Ureter (tissue), 1 donor: ENCODE measurements around the gene SNRNP70. TPM values are rescaled to one million over a fixed set of nuclear protein-coding genes. Genes with fewer than 3 reads are reported as not detected.
"Not testable (repeated sequence)": the region's sequence is repeated elsewhere in the genome, so short reads cannot be mapped to it uniquely, and the experiment has no call there.

Experiments
- DNase-seq: peaks from one replicate; pipeline ENCODE4 v3.0.0-alpha.2; 2020; ENCODE audit warnings: low spot score
- total RNA-seq: library from RNA; stranded (reverse); gene quantifications from one replicate; pipeline ENCODE4 v1.2.4, GENCODE V29; 2023
- donor health status: DM: yes; HTN: yes; CAD: no.

SNRNP70 gene
- 256 TPM for total RNA-seq

GRCh38 chr19:49085020-49085867 is at the start of gene SNRNP70:
SNRNP70 (plus strand) TSS chr19:49085451; CDS start chr19:49086415, 964 bp downstream.
- DNase-seq: peak; percentile 99

- not testable (repeated sequence) for DNase-seq
Observed at GRCh38 chr19:49036815-49037214, 48.4 kb upstream of the SNRNP70 start, which contains the start of gene CGB1. CGB1 (minus strand) TSS chr19:49036895; CDS start chr19:49036711, 184 bp downstream.

- DNase-seq: not testable (repeated sequence)
Observed at GRCh38 chr19:49038111-49038510, 47.1 kb upstream of the SNRNP70 start.

- not testable (repeated sequence) for DNase-seq
Observed at GRCh38 chr19:49038557-49039276, 46.5 kb upstream of the SNRNP70 start.

- DNase-seq: not testable (repeated sequence)
Observed at GRCh38 chr19:49039736-49040135, 45.5 kb upstream of the SNRNP70 start.

GRCh38 chr19:49042177-49042576 is 43.1 kb upstream of the SNRNP70 start:
- no peak for DNase-seq

- not testable (repeated sequence) for DNase-seq
Observed at GRCh38 chr19:49042666-49043065, 42.6 kb upstream of the SNRNP70 start.

GRCh38 chr19:49043548-49043947 is 41.7 kb upstream of the SNRNP70 start, which contains the start of gene CGB5:
CGB5 (plus strand) TSS chr19:49043848; CDS start chr19:49044210, 362 bp downstream.
- DNase-seq: not testable (repeated sequence)

- not testable (repeated sequence) for DNase-seq
Observed at GRCh38 chr19:49049011-49049410, 36.2 kb upstream of the SNRNP70 start, which contains the start of gene CGB8. CGB8 (minus strand) TSS chr19:49049111; CDS start chr19:49048739, 372 bp downstream.

- DNase-seq: not testable (repeated sequence)
Observed at GRCh38 chr19:49049834-49050233, 35.4 kb upstream of the SNRNP70 start.

GRCh38 chr19:49050376-49051033 is 34.7 kb upstream of the SNRNP70 start:
- not testable (repeated sequence) for DNase-seq

- DNase-seq: peak; percentile 61
Observed at GRCh38 chr19:49056101-49056901, 28.9 kb upstream of the SNRNP70 start.

- DNase-seq: not testable (repeated sequence)
Observed at GRCh38 chr19:49056902-49057596, 28.2 kb upstream of the SNRNP70 start.

GRCh38 chr19:49057636-49058234 is 27.5 kb upstream of the SNRNP70 start, which contains the start of gene CGB7:
CGB7 (minus strand) TSS chr19:49057749; CDS start chr19:49055375, 2,374 bp downstream.
- peak; percentile 82 for DNase-seq

GRCh38 chr19:49058562-49058961 is 26.7 kb upstream of the SNRNP70 start:
- DNase-seq: no peak

- DNase-seq: no peak
Observed at GRCh38 chr19:49059053-49059452, 26.2 kb upstream of the SNRNP70 start.

- DNase-seq: no peak
Observed at GRCh38 chr19:49061000-49061399, 24.3 kb upstream of the SNRNP70 start.

GRCh38 chr19:49061445-49061844 is 23.8 kb upstream of the SNRNP70 start:
- DNase-seq: no peak

GRCh38 chr19:49064029-49064629 is 21.1 kb upstream of the SNRNP70 start:
- peak; percentile 79 for DNase-seq
